HCT116 (cell line): ENCODE results near the gene BLOC1S6. TPM values are rescaled to one million over a fixed set of nuclear protein-coding genes. Genes with fewer than 3 reads are reported as not detected.

Experiments
- ATAC-seq: fragments of 200-7000 bp; cut with Tn5 transposase; 2 replicates; pipeline ENCODE4 v1.9.1; 2020; ENCODE audit warnings: mild to moderate bottlenecking, moderate library complexity
- BruUV-seq: library from RNA; stranded (reverse); fragments of 400-500 nt; replicated peaks from 2 replicates; lab custom pipeline; 2021; lab: Mats Ljungman, UMichigan
- CTCF ChIA-PET: fragments of 300-600 bp; sonication (Branson Sonifier 250); formaldehyde crosslinking; loops from one replicate; lab custom pipeline; 2021; ENCODE audit warnings: antibody characterized with exemption; lab: Charles Lee
- POLR2A ChIA-PET: fragments of 300-600, 350-600 bp; sonication (Branson Sonifier 250); formaldehyde crosslinking; loops from one replicate; lab custom pipeline; 2021; ENCODE audit warnings: antibody characterized with exemption; lab: Charles Lee
- RAD21 ChIA-PET, 2 experiments: fragments of 300-600 bp; sonication (Branson Sonifier 250); formaldehyde crosslinking; loops; one replicate each; lab custom pipeline; 2023; ENCODE audit warnings: low total read pairs in 2 of 2; ENCODE audit not compliant: uncharacterized antibody in 2 of 2, unreplicated experiment in 2 of 2, low non-redundant PET in 1 of 2; lab: Charles Lee
- DNase-seq: peaks from one replicate; pipeline ENCODE4 v3.0.0-alpha.2; 2010; ENCODE audit warnings: low read depth, low spot score
- H2AFZ ChIP-seq: fragments of 200-600 bp; shearing (Covaris generic), sonication (generic); 2 replicates; pipeline ENCODE4 v1.6.1; 2017; ENCODE audit warnings: low read depth, mixed run types, mixed read lengths, antibody characterized with exemption, low read length; ENCODE audit not compliant: poor library complexity, severe bottlenecking
- H3K27ac ChIP-seq: 2 replicates; pipeline ENCODE4 v1.5.1; 2012; ENCODE audit warnings: low read depth, low read length
- H3K27me3 ChIP-seq: fragments of 200-600 bp; sonication (generic); 2 replicates; pipeline ENCODE4 v1.6.1; 2016; ENCODE audit warnings: mixed run types, low read length, mixed read lengths; ENCODE audit not compliant: insufficient read depth
- H3K36me3 ChIP-seq, 2 experiments: fragments of 200-500 bp in 1 of 2; fragments of 200-600 bp in 1 of 2; sonication (Bioruptor generic) in 1 of 2; sonication (generic) in 1 of 2; 2 replicates each; pipeline versions ENCODE4 v1.5.1 to v1.6.1; 2014 to 2016; ENCODE audit warnings: low read length in 2 of 2, inconsistent platforms in 1 of 2, mixed read lengths in 1 of 2, mixed run types in 1 of 2; ENCODE audit not compliant: insufficient read depth in 2 of 2, control insufficient read depth in 1 of 2
- H3K4me1 ChIP-seq, 2 experiments: fragments of 200-600 bp in 1 of 2; sonication (generic) in 1 of 2; 2 replicates each; pipeline versions ENCODE4 v1.5.1 to v1.6.1; 2012 to 2017; ENCODE audit warnings: low read length in 2 of 2, inconsistent platforms in 1 of 2, mild to moderate bottlenecking in 1 of 2, mixed read lengths in 1 of 2, mixed run types in 1 of 2, moderate library complexity in 1 of 2; ENCODE audit not compliant: insufficient read depth in 2 of 2, control insufficient read depth in 1 of 2
- H3K4me2 ChIP-seq: fragments of 200-600 bp; sonication (generic); 2 replicates; pipeline ENCODE4 v1.6.1; 2017; ENCODE audit warnings: mixed run types, low read length, mixed read lengths
- H3K4me3 ChIP-seq, 2 experiments: fragments of 200-600 bp in 1 of 2; sonication (generic) in 1 of 2; replicated peaks in 1 of 2; 2 replicates each; pipeline ENCODE4 v1.5.1; 2011 to 2016; ENCODE audit warnings: low read length in 2 of 2, control low read depth in 1 of 2, low read depth in 1 of 2, mild to moderate bottlenecking in 1 of 2, mixed read lengths in 1 of 2, mixed run types in 1 of 2
- H3K79me2 ChIP-seq: fragments of 200-600 bp; sonication (generic); 2 replicates; pipeline ENCODE4 v1.6.1; 2017; ENCODE audit warnings: mild to moderate bottlenecking, mixed run types, low read length, moderate library complexity, mixed read lengths; ENCODE audit not compliant: insufficient read depth
- H3K9ac ChIP-seq: fragments of 200-600 bp; sonication (generic); 2 replicates; pipeline ENCODE4 v1.6.1; 2016; ENCODE audit warnings: low read length, mixed read lengths
- H3K9me2 ChIP-seq: fragments of 200-600 bp; sonication (generic), shearing (Covaris generic); 2 replicates; pipeline ENCODE4 v1.6.1; 2017; ENCODE audit warnings: mixed run types, mild to moderate bottlenecking, moderate library complexity; ENCODE audit not compliant: insufficient read depth
- H3K9me3 ChIP-seq, 2 experiments: fragments of 200-500 bp in 1 of 2; fragments of 200-600 bp in 1 of 2; sonication (Bioruptor generic) in 1 of 2; sonication (generic) in 1 of 2; 2 replicates each; pipeline ENCODE4 v1.6.1; 2014 to 2017; ENCODE audit warnings: low read length in 2 of 2, mixed read lengths in 2 of 2, inconsistent platforms in 1 of 2, low read depth in 1 of 2, mild to moderate bottlenecking in 1 of 2, mixed run types in 1 of 2, moderate library complexity in 1 of 2; ENCODE audit not compliant: control insufficient read depth in 1 of 2, insufficient read depth in 1 of 2
- H4K20me1 ChIP-seq: fragments of 200-600 bp; sonication (generic), shearing (Covaris generic); 2 replicates; pipeline ENCODE4 v1.6.1; 2017; ENCODE audit warnings: mixed run types, mild to moderate bottlenecking, moderate library complexity; ENCODE audit not compliant: insufficient read depth
- CBX3 ChIP-seq: IDR thresholded peaks from 2 replicates; pipeline ENCODE4 v1.6.1; 2012; ENCODE audit warnings: low read depth
- CEBPB ChIP-seq: IDR thresholded peaks from 2 replicates; pipeline ENCODE4 v1.6.1; 2012; ENCODE audit warnings: low read depth
- CTCF ChIP-seq, 3 experiments: fragments of 200-600 bp in 1 of 3; sonication (generic) in 1 of 3; IDR thresholded peaks in 2 of 3; conservative IDR thresholded peaks in 1 of 3; 2 replicates each; pipeline ENCODE4 v1.5.1; 2012 to 2017; ENCODE audit warnings: low read depth in 2 of 3, low read length in 2 of 3, antibody characterized with exemption in 1 of 3, borderline replicate concordance in 1 of 3, control low read depth in 1 of 3, mild to moderate bottlenecking in 1 of 3, mixed read lengths in 1 of 3, mixed run types in 1 of 3, moderate library complexity in 1 of 3; ENCODE audit not compliant: insufficient read depth in 1 of 3
- JUND ChIP-seq: IDR thresholded peaks from 2 replicates; pipeline ENCODE4 v1.6.1; 2012
- POLR2A ChIP-seq: IDR thresholded peaks from 2 replicates; pipeline ENCODE4 v1.7.0; 2011; ENCODE audit warnings: borderline replicate concordance; ENCODE audit not compliant: insufficient read depth, insufficient read length; ENCODE audit errors: extremely low read depth
- POLR2AphosphoS5 ChIP-seq: IDR thresholded peaks from 2 replicates; pipeline ENCODE4 v1.6.1; 2011; ENCODE audit warnings: mild to moderate bottlenecking, low read depth, low read length, moderate library complexity
- RAD21 ChIP-seq: IDR thresholded peaks from 2 replicates; pipeline ENCODE4 v1.6.1; 2012; ENCODE audit warnings: low read depth, mild to moderate bottlenecking
- SIN3A ChIP-seq: IDR thresholded peaks from 2 replicates; pipeline ENCODE4 v1.6.1; 2012; ENCODE audit warnings: low read depth
- SP1 ChIP-seq: IDR thresholded peaks from 2 replicates; pipeline ENCODE4 v1.6.1; 2012; ENCODE audit warnings: low read depth
- SRF ChIP-seq: IDR thresholded peaks from 2 replicates; pipeline ENCODE4 v1.6.1; 2012; ENCODE audit warnings: low read depth
- TCF7L2 ChIP-seq: IDR thresholded peaks from 2 replicates; pipeline ENCODE4 v1.7.0; 2011; ENCODE audit warnings: borderline replicate concordance, inconsistent platforms; ENCODE audit not compliant: insufficient read depth, insufficient read length; ENCODE audit errors: extremely low read depth
- YY1 ChIP-seq: IDR thresholded peaks from 2 replicates; pipeline ENCODE4 v1.6.1; 2011; ENCODE audit warnings: low read length, low read depth, moderate library complexity, mild to moderate bottlenecking; ENCODE audit not compliant: insufficient replicate concordance; ENCODE audit errors: extremely low read depth
- ZBTB33 ChIP-seq: IDR thresholded peaks from 2 replicates; pipeline ENCODE4 v1.6.1; 2011; ENCODE audit warnings: mild to moderate bottlenecking, low read length, moderate library complexity; ENCODE audit not compliant: insufficient replicate concordance; ENCODE audit errors: extremely low read depth
- ZFX ChIP-seq: fragments of 450-650 bp; IDR thresholded peaks from 2 replicates; pipeline ENCODE4 v1.6.1; 2017
- ZNF274 ChIP-seq: fragments of 200-500 bp; sonication (Bioruptor generic); IDR thresholded peaks from 2 replicates; pipeline ENCODE4 v1.6.1; 2014; ENCODE audit warnings: mild to moderate bottlenecking, low read depth, low read length, inconsistent platforms
- intact Hi-C: fragments of 100-400 bp; cut with micrococcal nuclease; formaldehyde crosslinking; loops from 2 replicates; pipeline ENCODE4 v1.10.0; 2022
- total RNA-seq: library from RNA; stranded (reverse); gene quantifications from one replicate; pipeline ENCODE4 v1.2.1, GENCODE V29; 2021; ENCODE audit not compliant: unreplicated experiment

The BLOC1S6 gene
- total RNA-seq, 1 experiment from 2014 or later = 40.7 TPM

DNA sequence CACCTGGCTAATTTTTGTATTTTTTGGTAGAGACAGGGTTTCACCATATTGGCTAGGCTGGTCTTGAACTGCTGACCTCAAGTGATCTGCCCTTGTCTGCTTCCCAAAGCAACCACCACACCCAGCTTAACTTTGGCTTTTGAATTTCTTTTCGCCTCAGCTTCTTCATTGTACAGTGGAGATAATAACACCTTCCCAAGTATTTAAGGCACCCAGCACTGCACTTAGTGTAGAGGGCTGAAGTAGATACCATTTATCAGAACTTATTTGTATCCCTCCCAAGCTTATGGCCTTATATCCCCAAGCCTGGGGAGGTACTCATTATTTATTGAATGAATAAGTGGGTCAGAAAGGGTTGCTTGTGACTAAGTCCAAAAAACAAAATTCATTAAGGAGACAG, 50.0 kb downstream of the BLOC1S6 start:
- intact Hi-C loops = no loop called here
- Histone ChIP-seq H4K20me1 (no peaks in the 10 kb centered on the region), H3K4me1 (peaks cover 6 to 42% of the 10 kb centered on the region in 2 experiments; a peak in 3 of 4 replicates), H3K4me3 (no peak overlapping the region), H3K79me2 (no peaks in the 10 kb centered on the region), H3K27me3 (no peaks in the 10 kb centered on the region), H2AFZ (no peak overlapping the region), H3K36me3 (no peaks in the 10 kb centered on the region), H3K9me3 (no peaks in the 10 kb centered on the region), H3K9ac (no peak overlapping the region), H3K4me2 (no peak overlapping the region), H3K27ac (no peak overlapping the region), H3K9me2 (no peaks in the 10 kb centered on the region)
- no peak for ATAC-seq
- TF ChIP-seq SRF (no peak), TCF7L2 (no peak), CTCF (IDR thresholded peaks at IDR 0.05 in 2 of 3, conservative IDR thresholded peaks at IDR 0.05 in 1 of 3; ENCODE audit: borderline replicate concordance in 1 of 3, insufficient read depth in 1 of 3, low read depth in 2 of 3, low read length in 2 of 3) (no peak), JUND (no peak), ZFX (no peak), RAD21 (no peak), POLR2AphosphoS5 (no peak), ZBTB33 (no peak), CBX3 (no peak), POLR2A (no peak), SIN3A (no peak), ZNF274 (no peak), CEBPB (no peak), YY1 (no peak), SP1 (no peak)
- no TSS peak for BruUV-seq
- RAD21 ChIA-PET = no interaction called here
- no peak for DNase-seq
- CTCF ChIA-PET = no interaction called here
- POLR2A ChIA-PET = interaction anchor here (0.6 to 1.1 kb wide), 2 partner anchors 10 to 24 kb away, joined by 3 read pairs; no protein-coding TSS in a partner anchor
